Esophagus muscularis mucosa (tissue), 2 donors: ENCODE results near the gene GNG2.

Source experiments
- POLR2A ChIP-seq: fragments of 450-650 bp; IDR thresholded peaks from one replicate; pipeline ENCODE4 v1.6.1; 2017; ENCODE audit warnings: antibody characterized with exemption, moderate library complexity, mild to moderate bottlenecking, low read depth
- POLR2AphosphoS5 ChIP-seq, 2 donors: sonication (generic); formaldehyde crosslinking; IDR thresholded peaks; one replicate each; pipeline ENCODE4 v1.6.1; 2017; ENCODE audit warnings: antibody characterized with exemption in 2 of 2

DNA sequence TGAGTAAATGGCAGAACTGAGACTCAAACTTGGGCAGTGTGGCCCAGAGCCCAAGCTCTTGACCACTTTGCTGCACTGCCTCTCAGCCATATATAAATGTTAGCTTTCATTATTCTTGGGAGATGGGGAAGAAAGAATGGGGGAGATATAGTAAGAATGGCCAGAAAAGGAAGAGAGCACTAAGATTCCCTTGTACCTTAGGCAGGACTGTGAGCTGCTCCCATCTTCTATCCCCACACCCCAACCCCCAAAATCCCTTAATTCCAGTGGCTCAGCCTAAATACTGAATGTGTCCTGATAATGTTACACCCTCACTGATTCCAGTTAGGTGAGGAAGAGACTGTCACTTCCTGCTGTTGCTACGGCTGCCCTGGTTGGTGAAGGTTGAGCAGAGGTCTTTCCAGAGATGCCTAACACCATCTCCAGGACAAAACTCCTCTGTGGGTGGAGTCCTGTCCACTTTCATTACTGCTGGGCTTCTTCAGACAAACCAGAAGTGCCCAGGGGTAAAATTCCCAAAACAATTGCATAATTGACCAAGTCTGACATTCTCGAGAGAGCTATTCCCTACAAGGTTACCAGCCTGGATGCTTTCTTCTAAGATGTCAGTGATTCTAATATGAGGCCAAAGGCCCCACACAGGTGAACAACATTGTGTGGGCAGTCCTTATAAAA, 51.8 kb downstream of the GNG2 start:
- TF ChIP-seq POLR2A = no peak
- no peak for TF ChIP-seq POLR2AphosphoS5 (IDR thresholded peaks at IDR 0.05)
